Cerebellar nuclear complex (tissue), 1 donor: ENCODE measurements around the gene NPAS3.

Source experiments
- DNase-seq, 2 experiments: peaks; one replicate each; lab custom pipeline; 2025; lab: John Stamatoyannopoulos, UW

Gene NPAS3

DNA sequence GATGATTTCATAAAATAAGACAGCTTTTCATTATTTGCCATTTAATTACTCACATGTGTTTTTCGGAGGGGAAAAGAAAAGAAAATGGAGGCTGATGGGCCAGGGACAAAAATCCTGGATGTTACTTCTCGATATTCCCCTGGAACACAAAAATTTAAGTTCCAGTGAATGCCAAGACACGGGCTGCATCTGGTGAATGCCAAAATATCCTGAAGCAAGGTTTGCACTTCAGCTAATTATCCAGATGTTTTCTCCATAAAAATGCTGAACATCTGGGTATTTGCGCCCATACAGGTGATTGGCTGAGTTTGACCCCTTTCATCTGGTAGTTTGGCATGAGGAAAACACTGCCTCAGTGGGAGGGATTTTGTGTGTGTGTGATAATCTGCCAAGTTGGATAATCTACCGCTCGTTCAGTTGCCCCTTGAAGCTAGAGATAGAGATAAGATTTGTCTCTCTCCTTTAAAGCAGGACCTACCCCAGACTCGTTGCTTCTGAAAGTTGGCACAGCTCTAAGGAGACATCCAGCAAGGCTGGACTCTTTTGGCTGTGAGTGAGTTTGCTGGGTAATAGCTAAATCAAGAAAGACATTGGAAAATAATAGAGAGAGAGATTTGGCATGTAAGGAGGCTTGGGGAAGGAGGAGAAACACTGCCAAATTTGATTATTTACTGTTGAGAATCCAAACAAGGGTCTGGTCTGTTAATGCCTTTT, 622.2 kb downstream of the NPAS3 start:
- no peak for DNase-seq

DNA sequence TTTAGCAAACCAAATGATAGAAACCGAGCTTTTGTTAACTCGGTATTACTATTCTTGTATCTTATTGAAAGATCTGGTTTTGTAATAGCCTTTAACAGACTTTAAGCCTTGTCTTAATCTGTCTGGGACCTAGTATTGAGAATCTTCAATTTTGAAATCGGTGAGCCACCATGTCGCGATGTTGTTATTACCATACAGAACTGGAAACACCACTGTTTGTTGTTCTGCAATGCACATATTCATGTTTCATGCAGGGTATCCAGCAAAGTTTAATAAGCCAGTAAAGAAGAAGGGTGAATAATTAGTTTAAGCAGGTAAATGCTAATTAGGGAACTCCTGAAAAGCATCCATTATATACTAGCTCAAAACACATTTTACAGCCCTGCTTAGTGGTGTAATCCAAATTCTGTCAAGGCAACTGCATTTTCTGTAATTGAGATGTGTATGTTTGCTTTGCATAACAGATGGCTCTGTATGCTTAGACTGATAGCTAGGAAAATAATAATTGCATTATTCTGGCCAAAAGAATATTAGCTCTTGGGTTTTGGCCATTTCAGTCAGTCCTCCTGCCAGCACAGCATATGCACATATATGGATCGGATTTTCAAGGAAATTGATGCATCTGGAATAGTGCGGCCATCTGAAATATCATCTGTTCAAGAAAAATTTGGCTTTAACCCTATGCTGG, 623.0 kb downstream of the NPAS3 start:
- no peak for DNase-seq

GRCh38 chr14:33563191-33563900, 624.7 kb downstream of the NPAS3 start:
- DNase-seq, result no peak

GRCh38 chr14:33563901-33564197, 625.2 kb downstream of the NPAS3 start:
- no peak for DNase-seq

GRCh38 chr14:33564774-33565630, 626.3 kb downstream of the NPAS3 start:
- no peak for DNase-seq

DNA sequence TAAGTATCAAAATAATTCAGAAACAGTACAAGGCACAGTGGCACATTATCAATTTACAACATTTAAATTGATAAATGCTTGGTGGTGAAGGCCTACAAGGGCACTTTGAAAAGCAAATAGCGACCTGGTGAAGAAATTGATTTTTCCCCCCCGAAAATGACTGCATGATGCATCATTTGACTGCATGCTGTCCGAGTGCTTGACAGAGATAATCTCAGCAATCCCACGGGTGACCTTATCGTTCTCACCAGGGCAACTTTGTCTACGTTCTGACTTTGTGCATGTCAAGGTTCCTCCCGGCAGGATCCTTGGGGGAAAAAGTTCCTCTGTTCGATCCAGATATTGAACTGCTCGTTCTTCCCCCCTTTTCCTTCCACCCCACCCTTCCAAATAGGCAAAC, 627.4 kb downstream of the NPAS3 start:
- no peak for DNase-seq

- DNase-seq, result no peak
Measured at GRCh38 chr14:33567023-33567728, 628.5 kb downstream of the NPAS3 start.

DNA sequence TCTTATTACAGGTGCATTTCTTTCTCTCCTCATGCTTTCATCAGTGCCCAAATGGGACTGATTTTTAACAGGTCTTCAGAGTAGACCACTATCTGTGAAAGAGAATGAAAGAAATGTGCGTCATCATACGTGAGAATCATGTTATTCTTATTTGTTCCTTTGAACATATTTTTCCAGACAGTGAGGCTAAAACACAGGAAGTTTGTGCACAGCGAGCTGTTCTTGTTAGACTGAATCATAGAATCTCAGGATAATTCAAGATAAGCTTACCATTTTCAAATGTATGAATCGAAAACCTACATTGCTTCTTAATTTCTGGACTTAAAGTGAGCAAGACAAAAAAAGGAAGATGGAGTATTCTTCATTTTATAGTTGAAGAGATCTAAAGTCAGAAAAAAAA, 629.1 kb downstream of the NPAS3 start:
- no peak for DNase-seq

DNA sequence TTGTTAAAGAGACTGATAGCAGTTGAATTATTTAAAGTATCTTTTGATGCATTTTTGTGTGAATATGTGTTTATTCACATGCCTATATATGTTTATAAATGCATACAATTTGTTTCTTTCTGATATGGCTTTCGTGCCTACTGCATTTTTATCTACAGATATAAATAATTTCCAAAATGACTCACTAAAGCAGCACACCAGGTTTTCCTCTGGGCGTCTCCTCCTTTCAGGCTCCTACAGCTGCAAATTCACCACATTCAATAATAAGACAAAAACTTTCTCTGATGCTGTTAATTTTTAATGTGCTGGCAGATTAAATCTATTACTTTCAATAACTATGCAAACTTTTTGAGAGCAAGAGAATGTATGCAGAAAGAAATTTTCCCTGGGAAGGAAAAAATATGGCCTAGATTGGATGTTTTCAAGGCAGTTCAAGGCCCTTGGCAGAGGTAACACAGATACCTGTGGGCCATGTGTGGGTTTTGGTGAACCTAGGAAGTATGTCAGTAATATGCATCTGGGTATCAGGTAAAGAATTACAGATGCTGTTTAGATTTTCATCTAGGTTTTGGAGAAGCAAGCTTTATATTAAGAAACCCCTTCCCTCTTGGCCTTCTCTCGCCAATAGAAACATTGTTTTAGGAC, 630.4 kb downstream of the NPAS3 start:
- no peak for DNase-seq

GRCh38 chr14:33569821-33570687, 631.4 kb downstream of the NPAS3 start:
- DNase-seq, result no peak

GRCh38 chr14:33570694-33571310, 632.1 kb downstream of the NPAS3 start:
- DNase-seq, result no peak

- DNase-seq, result no peak
Measured at GRCh38 chr14:33573301-33573880, 634.7 kb downstream of the NPAS3 start.

DNA sequence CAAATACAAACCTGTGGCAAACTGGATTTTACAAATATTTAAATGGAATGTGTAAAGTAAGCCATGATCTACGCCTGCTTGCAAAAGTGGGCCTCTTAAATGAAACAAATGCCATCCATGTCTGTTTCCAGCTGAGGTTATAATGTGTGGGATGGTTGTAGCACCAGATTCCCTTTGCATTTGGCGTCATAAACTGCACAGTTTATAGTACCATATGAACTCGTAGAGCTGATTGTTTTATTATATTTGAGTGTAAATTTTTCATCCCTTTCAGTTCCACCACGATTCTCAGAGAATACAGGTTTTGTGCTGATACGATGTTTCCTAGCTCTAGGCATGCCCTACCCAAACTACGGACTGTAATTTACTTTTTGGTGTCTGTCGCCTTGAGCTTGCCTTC, 637.3 kb downstream of the NPAS3 start:
- DNase-seq, result no peak

DNA sequence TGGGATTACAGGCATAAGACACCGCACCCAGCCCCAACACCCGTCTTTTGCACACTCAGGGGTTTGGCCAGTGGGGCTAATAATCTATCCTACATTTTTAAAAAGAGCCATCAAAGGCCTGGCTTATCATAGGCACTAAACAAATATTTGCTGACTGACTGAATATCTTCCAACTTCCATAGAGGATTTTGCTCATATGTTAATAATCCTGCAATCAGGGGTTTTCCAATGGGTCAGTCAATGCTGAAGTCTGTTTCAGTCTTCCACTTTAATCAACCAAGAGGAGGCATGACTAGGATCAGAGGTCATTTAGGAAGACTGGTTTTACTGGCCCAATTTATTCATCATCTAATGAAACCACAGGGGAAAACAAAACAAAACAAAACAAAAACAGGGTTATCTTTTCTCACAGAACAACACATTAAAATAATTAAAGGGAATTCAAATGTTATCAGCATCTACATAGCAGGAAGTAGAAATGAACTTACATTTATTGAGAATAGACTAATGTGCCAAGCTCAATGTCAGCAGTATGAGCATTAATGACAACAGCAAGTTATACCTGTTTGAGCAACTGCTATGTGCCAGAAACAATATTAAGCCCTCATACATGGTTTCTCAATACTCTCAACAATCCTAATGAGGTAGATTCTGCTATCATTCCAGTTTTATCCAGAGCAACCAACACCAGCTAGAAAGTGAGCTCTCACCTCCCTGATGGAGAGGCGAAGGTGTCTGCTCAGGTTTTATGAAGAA, 640.0 kb downstream of the NPAS3 start:
- DNase-seq, result no peak

DNA sequence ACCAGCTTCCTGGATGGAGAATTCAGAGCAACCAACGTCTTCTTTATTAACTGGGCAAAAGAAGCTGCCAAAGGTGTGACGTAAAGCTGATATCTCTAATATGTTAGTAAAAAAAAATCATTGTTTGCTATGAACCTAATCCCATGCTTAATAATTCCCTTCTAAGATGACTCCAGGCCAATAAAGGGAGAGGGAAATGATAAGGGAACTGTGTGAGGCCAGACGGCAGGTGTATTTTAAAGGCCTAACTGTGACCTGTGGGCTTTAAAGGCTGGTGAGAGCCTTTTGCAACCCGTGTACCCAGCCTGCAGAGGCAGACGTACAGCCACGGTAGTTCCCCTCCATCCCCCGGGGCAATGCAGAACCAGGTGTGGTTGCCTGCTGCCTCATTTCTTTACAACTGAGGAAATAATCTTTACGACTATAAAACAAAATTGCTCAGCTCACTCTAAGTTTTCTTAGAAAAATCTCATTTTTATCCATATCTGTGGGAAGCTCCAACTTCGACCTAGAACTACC, 641.6 kb downstream of the NPAS3 start:
- DNase-seq, result no peak

GRCh38 chr14:33580841-33581240, 642.2 kb downstream of the NPAS3 start:
- DNase-seq, result no peak

DNA sequence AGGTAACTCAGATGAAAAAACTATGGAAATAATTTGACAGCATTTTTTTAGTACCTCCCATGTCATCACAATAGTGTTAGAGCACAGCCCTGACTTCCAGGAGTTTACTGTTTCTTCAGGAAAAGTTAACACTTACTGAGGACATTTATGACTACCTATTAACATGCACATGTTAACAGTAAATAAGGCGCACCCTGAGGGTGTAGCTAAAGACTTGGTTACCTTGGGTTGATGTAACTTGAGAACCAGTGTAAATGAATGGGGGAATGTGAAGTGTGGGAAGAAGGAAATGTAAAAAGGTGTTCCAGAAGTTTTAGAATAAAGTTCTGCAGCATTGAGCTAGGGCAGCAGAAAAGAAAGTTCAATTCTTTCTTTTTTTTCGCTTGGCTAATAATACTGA, 646.0 kb downstream of the NPAS3 start:
- no peak for DNase-seq

- DNase-seq, result no peak
Measured at GRCh38 chr14:33586806-33587205, 648.1 kb downstream of the NPAS3 start.
